ENCODE results near the gene MYOG.

MYOG gene

GRCh38 chr1:203090421-203091198, 4.8 kb upstream of the MYOG start:
- no peak for DNase-seq

- no peak for DNase-seq
Measured at GRCh38 chr1:203089651-203090045, 3.8 kb upstream of the MYOG start.

- no peak for DNase-seq
Measured at GRCh38 chr1:203089001-203089650, 3.3 kb upstream of the MYOG start.

GRCh38 chr1:203088441-203088840, 2.6 kb upstream of the MYOG start:
- DNase-seq = no peak

- DNase-seq = no peak
Measured at GRCh38 chr1:203086992-203087763, 1.4 kb upstream of the MYOG start.

GRCh38 chr1:203084588-203085527, 954 bp downstream of the MYOG start:
- no peak for DNase-seq

- no peak for DNase-seq
Measured at GRCh38 chr1:203083463-203083921, 2.3 kb downstream of the MYOG start.

- DNase-seq = no peak
Measured at GRCh38 chr1:203082571-203083462, 3.0 kb downstream of the MYOG start.

GRCh38 chr1:203082231-203082505, 3.6 kb downstream of the MYOG start:
- no peak for DNase-seq

GRCh38 chr1:203081465-203082230, 4.2 kb downstream of the MYOG start:
- no peak for DNase-seq

- DNase-seq = no peak
Measured at GRCh38 chr1:203080456-203080855, 5.4 kb downstream of the MYOG start.

GRCh38 chr1:203078478-203078877, 7.3 kb downstream of the MYOG start:
- no peak for DNase-seq

- DNase-seq = no peak
Measured at GRCh38 chr1:203077956-203078355, 7.9 kb downstream of the MYOG start.

- DNase-seq = no peak
Measured at GRCh38 chr1:203077367-203077766, 8.4 kb downstream of the MYOG start.

GRCh38 chr1:203076031-203076511, 9.7 kb downstream of the MYOG start:
- DNase-seq = no peak

GRCh38 chr1:203075236-203076030, 10.4 kb downstream of the MYOG start:
- no peak for DNase-seq

- no peak for DNase-seq
Measured at GRCh38 chr1:203074610-203075009, 11.2 kb downstream of the MYOG start.

- no peak for DNase-seq
Measured at GRCh38 chr1:203073469-203073868, 12.3 kb downstream of the MYOG start.

- DNase-seq = no peak
Measured at GRCh38 chr1:203072911-203073310, 12.9 kb downstream of the MYOG start.
